MM.1S (cell line): Measurements from ENCODE around the gene CDCA4.

Experiments
- DNase-seq: peaks from one replicate; pipeline ENCODE4 v3.0.0-alpha.2; 2015
- H2AFZ ChIP-seq: fragments of 300-600 bp; sonication (generic); 2 replicates; pipeline ENCODE4 v1.6.0; 2016; ENCODE audit warnings: antibody characterized with exemption, low read length
- H3F3A ChIP-seq: fragments of 300-600 bp; sonication (generic); 2 replicates; pipeline ENCODE4 v1.6.1; 2016; ENCODE audit warnings: mild to moderate bottlenecking, antibody characterized with exemption, low read length, moderate library complexity, mixed read lengths; ENCODE audit not compliant: insufficient read depth
- H3K27ac ChIP-seq: fragments of 300-600 bp; sonication (generic); 2 replicates; pipeline ENCODE4 v1.5.1; 2016; ENCODE audit warnings: mild to moderate bottlenecking, low read length
- H3K27me3 ChIP-seq: fragments of 300-600 bp; sonication (generic); replicated peaks from 2 replicates; pipeline ENCODE4 v1.6.0; 2016; ENCODE audit warnings: low read length; ENCODE audit not compliant: insufficient read depth
- H3K36me3 ChIP-seq: fragments of 300-600 bp; sonication (generic); replicated peaks from 2 replicates; pipeline ENCODE4 v1.6.1; 2016; ENCODE audit warnings: mild to moderate bottlenecking, low read length, mixed read lengths; ENCODE audit not compliant: insufficient read depth
- H3K4me1 ChIP-seq: fragments of 300-600 bp; sonication (generic); 2 replicates; pipeline ENCODE4 v1.6.1; 2016; ENCODE audit warnings: low read length, mixed read lengths
- H3K4me2 ChIP-seq: fragments of 300-600 bp; sonication (generic); 2 replicates; pipeline ENCODE4 v1.6.0; 2016; ENCODE audit warnings: low read depth, low read length
- H3K4me3 ChIP-seq: fragments of 300-600 bp; sonication (generic); 2 replicates; pipeline ENCODE4 v1.5.1; 2016; ENCODE audit warnings: low read length, mixed read lengths
- H3K79me2 ChIP-seq: fragments of 300-600 bp; sonication (generic); 2 replicates; pipeline ENCODE4 v1.6.1; 2016; ENCODE audit warnings: mixed run types, low read length, mixed read lengths
- H3K9ac ChIP-seq: fragments of 300-600 bp; sonication (generic); 2 replicates; pipeline ENCODE4 v1.6.1; 2016; ENCODE audit warnings: low read length, mixed read lengths
- H3K9me2 ChIP-seq: fragments of 300-600 bp; sonication (generic); replicated peaks from 2 replicates; pipeline ENCODE4 v1.6.1; 2016; ENCODE audit warnings: mild to moderate bottlenecking, low read length, mixed read lengths; ENCODE audit not compliant: insufficient read depth
- H3K9me3 ChIP-seq: fragments of 300-600 bp; sonication (generic); replicated peaks from 2 replicates; pipeline ENCODE4 v1.6.1; 2016; ENCODE audit warnings: mild to moderate bottlenecking, low read length, mixed read lengths; ENCODE audit not compliant: insufficient read depth
- H4K20me1 ChIP-seq: fragments of 300-600 bp; sonication (generic); 2 replicates; pipeline ENCODE4 v1.6.1; 2016; ENCODE audit warnings: mild to moderate bottlenecking, low read length, moderate library complexity, mixed read lengths; ENCODE audit not compliant: insufficient read depth
- EZH2 ChIP-seq: fragments of 300-600 bp; sonication (generic); optimal IDR thresholded peaks from 2 replicates; pipeline ENCODE3; 2017; ENCODE audit warnings: low read depth, mild to moderate bottlenecking, antibody characterized with exemption, low read length, mixed read lengths
- EZH2phosphoT487 ChIP-seq: fragments of 300-600 bp; sonication (generic); IDR thresholded peaks from 2 replicates; pipeline ENCODE4 v1.6.1; 2018; ENCODE audit warnings: antibody characterized with exemption, low read length
- TF ChIP-seq, protein P1 (sequence below): fragments of 300-600 bp; sonication (generic); IDR thresholded peaks from 2 replicates; pipeline ENCODE4 v1.5.1; 2016; ENCODE audit warnings: antibody characterized with exemption, low read length, mixed read lengths

Gene CDCA4

DNA sequence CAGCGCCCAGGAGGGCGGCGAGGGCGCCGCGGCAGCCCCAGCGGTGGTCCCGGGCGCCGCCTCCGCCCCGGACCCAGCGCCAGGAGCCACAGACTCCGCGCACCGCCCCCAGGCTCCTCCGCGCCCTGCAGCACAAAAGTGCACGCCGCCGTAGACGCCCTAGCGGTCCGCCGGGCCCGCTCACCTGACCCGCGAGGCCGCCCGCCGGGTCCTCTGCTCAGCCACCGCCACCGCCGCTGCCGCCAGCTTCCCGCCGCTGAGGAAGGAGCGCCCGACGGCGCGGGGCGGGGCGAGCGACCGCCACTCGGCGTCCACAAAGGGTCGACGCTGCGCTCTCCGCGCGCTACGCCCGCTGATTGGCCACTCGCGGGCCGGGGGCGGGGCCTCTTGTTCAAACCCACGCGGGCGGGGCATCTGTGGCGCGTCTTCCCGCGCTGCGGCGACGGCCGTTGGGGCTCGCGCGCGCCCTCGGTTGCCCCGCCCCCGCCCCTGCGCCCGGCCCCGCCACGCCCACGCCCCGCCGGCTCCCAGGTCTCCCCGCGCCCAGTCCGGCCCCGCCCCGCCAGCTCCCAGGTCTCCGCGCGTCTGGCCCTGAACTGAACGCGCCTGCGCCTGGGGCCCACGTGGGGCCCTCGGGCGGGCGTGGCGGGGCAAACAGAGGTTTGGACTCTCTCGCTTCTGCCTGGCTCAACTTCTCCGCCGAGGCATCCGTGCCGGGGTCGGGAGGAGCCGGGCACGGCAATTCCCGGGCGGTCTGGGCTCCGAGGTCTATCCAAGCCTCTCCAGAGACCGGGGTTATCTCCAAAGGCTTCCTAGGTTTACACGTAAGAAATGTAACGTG is at the start of gene CDCA4:
CDCA4 (minus strand) TSS at position 269 of the 841 bp plus-strand sequence. CDS start 9,154 bp downstream, outside the sequence.
- H4K20me1 ChIP-seq: peaks cover 13% of the 10 kb centered on the region
- peak within 1 kb of the TSS; percentile 80 for H3K9ac ChIP-seq
- H3K79me2 ChIP-seq: peaks cover 45% of the 10 kb centered on the region
- peak within 1 kb of the TSS; percentile 78 for H2AFZ ChIP-seq
- H3K27me3 ChIP-seq: no peaks in the 10 kb centered on the region
- TF ChIP-seq EZH2 (no peak), EZH2phosphoT487 (no peak)
- TF ChIP-seq, protein P1, sequence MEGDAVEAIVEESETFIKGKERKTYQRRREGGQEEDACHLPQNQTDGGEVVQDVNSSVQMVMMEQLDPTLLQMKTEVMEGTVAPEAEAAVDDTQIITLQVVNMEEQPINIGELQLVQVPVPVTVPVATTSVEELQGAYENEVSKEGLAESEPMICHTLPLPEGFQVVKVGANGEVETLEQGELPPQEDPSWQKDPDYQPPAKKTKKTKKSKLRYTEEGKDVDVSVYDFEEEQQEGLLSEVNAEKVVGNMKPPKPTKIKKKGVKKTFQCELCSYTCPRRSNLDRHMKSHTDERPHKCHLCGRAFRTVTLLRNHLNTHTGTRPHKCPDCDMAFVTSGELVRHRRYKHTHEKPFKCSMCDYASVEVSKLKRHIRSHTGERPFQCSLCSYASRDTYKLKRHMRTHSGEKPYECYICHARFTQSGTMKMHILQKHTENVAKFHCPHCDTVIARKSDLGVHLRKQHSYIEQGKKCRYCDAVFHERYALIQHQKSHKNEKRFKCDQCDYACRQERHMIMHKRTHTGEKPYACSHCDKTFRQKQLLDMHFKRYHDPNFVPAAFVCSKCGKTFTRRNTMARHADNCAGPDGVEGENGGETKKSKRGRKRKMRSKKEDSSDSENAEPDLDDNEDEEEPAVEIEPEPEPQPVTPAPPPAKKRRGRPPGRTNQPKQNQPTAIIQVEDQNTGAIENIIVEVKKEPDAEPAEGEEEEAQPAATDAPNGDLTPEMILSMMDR: no peak
- H3K9me3 ChIP-seq: no peaks in the 10 kb centered on the region
- H3K4me1 ChIP-seq: peaks cover 14% of the 10 kb centered on the region
- H3K4me2 ChIP-seq: peak within 1 kb of the TSS; percentile 77
- peaks cover 6% of the 10 kb centered on the region for H3F3A ChIP-seq
- H3K9me2 ChIP-seq: no peaks in the 10 kb centered on the region
- peak within 1 kb of the TSS; percentile 82 for H3K4me3 ChIP-seq
- DNase-seq: peak; percentile 92
- H3K36me3 ChIP-seq: no peaks in the 10 kb centered on the region
- H3K27ac ChIP-seq: peak within 1 kb of the TSS; percentile 69

DNA sequence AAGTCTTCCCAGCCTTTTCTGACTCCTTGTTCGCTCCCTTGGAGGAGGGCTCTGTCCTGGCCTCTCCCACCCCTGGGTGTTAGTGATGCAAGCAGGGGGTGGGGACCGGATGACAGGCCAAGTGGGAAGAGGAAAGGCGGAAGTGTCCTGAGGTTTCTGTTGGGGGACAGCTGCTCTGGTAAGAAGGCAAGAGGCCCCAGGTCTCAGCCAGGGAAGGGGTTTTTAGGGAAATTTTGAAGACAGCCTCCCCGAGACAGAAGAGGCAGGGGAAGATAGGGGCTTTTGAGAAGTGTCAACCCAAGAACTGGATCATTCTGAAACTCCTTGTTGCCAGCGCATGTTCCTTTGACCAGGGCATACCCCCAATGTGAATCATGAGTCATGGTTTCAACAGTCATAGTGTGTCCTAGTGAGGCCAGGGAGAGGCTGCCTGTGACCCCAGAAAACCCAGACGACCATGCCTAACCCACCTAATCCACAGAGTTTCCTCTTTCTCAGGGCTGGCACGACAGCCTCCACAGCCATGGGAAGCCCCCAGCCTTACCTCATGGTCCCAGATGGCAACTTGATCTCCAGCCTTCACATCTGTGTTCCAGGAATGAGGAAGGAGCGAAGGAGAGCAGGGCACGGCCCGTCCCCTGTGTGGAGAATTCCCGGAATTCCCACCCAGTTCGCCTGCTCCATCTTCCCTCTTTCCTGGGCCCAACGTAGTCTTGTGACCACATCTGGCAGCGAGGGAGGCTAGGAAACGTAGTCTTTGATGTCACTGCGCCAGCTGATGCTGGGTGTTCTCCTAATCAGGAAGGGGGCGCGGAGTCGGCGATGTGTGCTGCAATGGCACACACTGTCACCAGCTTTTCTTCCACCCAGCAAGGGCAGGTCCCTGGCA is 49.2 kb upstream of the CDCA4 start:
- Histone ChIP-seq H4K20me1 (no peaks in the 10 kb centered on the region), H3K9me2 (no peaks in the 10 kb centered on the region), H3K9me3 (no peaks in the 10 kb centered on the region), H3K79me2 (peaks cover under 1% of the 10 kb centered on the region; the same call in 1 of the 2 replicates), H3K4me1 (peaks cover 26% of the 10 kb centered on the region), H3K9ac (no peak overlapping the region), H3K27me3 (peaks cover 16% of the 10 kb centered on the region; the same call in 1 of the 2 replicates), H3F3A (no peaks in the 10 kb centered on the region), H3K4me2 (no peak overlapping the region), H3K36me3 (no peaks in the 10 kb centered on the region), H3K4me3 (no peak overlapping the region), H3K27ac (no peak overlapping the region), H2AFZ (no peak overlapping the region)
- DNase-seq: no peak
- TF ChIP-seq, protein P1: no peak
- TF ChIP-seq EZH2 (no peak), EZH2phosphoT487 (no peak)

DNA sequence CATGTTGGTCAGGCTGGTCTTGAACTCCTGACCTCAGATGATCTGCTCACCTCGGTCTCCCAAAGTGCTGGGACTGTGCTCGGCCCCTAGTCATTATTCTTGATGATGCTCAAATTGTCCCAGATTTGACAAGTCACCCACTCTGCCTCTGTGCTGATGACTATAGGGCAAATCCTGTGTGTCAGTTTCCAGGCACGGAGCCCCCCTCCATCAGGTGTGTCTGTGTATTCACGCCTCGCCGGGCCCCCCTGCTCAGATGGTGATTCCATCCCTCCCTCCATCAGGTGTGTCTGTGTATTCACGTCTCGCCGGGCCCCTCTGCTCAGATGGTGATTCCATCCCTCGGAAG is 48.6 kb upstream of the CDCA4 start:
- H3K9ac ChIP-seq: no peak overlapping the region
- no peaks in the 10 kb centered on the region for H3K9me2 ChIP-seq
- no peaks in the 10 kb centered on the region for H4K20me1 ChIP-seq
- TF ChIP-seq, protein P1: no peak
- no peak for TF ChIP-seq EZH2phosphoT487
- TF ChIP-seq EZH2: no peak
- no peak overlapping the region for H2AFZ ChIP-seq
- H3K27ac ChIP-seq: no peak overlapping the region
- H3K36me3 ChIP-seq: no peaks in the 10 kb centered on the region
- no peaks in the 10 kb centered on the region for H3F3A ChIP-seq
- H3K4me1 ChIP-seq: peaks cover 26% of the 10 kb centered on the region
- peaks cover 16% of the 10 kb centered on the region; the same call in 1 of the 2 replicates for H3K27me3 ChIP-seq
- H3K9me3 ChIP-seq: no peaks in the 10 kb centered on the region
- DNase-seq: no peak
- H3K4me2 ChIP-seq: no peak overlapping the region
- peaks cover 6% of the 10 kb centered on the region; the same call in 1 of the 2 replicates for H3K79me2 ChIP-seq
- no peak overlapping the region for H3K4me3 ChIP-seq
